SK-N-SH treated with all-trans-retinoic acid at 6 μM for 48 hours (cell line): ENCODE data around the gene PTER.

Experiments used
- ATAC-seq: fragments of 200-7000 bp; cut with Tn5 transposase; 3 replicates; pipeline ENCODE4 v1.9.1; 2020; ENCODE audit warnings: mild to moderate bottlenecking, moderate library complexity
- ARNTL ChIP-seq: fragments of 450-650 bp; formaldehyde crosslinking; IDR thresholded peaks from 2 replicates; pipeline ENCODE4 v1.5.0; 2020; ENCODE audit warnings: low read depth, mild to moderate bottlenecking, moderate library complexity, borderline replicate concordance
- BACH2 ChIP-seq: fragments of 250-450 bp; sonication (Bioruptor Pico); IDR thresholded peaks from 2 replicates; pipeline ENCODE4 v1.9.0; 2021; ENCODE audit warnings: mild to moderate bottlenecking, borderline replicate concordance
- CSDC2 ChIP-seq: fragments of 250-450 bp; sonication (Bioruptor Pico); IDR thresholded peaks from 2 replicates; pipeline ENCODE4 v1.5.0; 2020; ENCODE audit warnings: mild to moderate bottlenecking, moderate library complexity
- CSRNP3 ChIP-seq: fragments of 250-450 bp; sonication (Bioruptor Pico); IDR thresholded peaks from 2 replicates; pipeline ENCODE4 v1.5.1; 2021; ENCODE audit warnings: mild to moderate bottlenecking, moderate library complexity
- ESRRG ChIP-seq: fragments of 250-450 bp; sonication (Bioruptor Pico); IDR thresholded peaks from 2 replicates; pipeline ENCODE4 v1.6.1; 2021; ENCODE audit warnings: mild to moderate bottlenecking
- GLIS3 ChIP-seq: fragments of 250-450 bp; sonication (Bioruptor Pico); IDR thresholded peaks from 2 replicates; pipeline ENCODE4 v1.5.0; 2020; ENCODE audit warnings: mild to moderate bottlenecking, moderate library complexity
- ISL1 ChIP-seq: fragments of 250-450 bp; sonication (Bioruptor Pico); IDR thresholded peaks from 2 replicates; pipeline ENCODE4 v2.1.2; 2022; ENCODE audit warnings: mild to moderate bottlenecking, moderate library complexity
- OSR1 ChIP-seq: fragments of 250-450 bp; sonication (Bioruptor Pico); IDR thresholded peaks from 2 replicates; pipeline ENCODE4 v1.8.0; 2022; ENCODE audit warnings: moderate library complexity, mild to moderate bottlenecking, inconsistent platforms
- PPARA ChIP-seq: fragments of 250-450 bp; sonication (Bioruptor Pico); IDR thresholded peaks from 2 replicates; pipeline ENCODE4 v1.5.0; 2020; ENCODE audit warnings: mild to moderate bottlenecking, borderline replicate concordance
- RARB ChIP-seq: fragments of 250-450 bp; sonication (Bioruptor Pico); IDR thresholded peaks from 2 replicates; pipeline ENCODE4 v1.8.0; 2021; ENCODE audit warnings: mild to moderate bottlenecking, moderate library complexity
- SNAI2 ChIP-seq: fragments of 250-450 bp; sonication (Bioruptor Pico); IDR thresholded peaks from 2 replicates; pipeline ENCODE4 v1.5.0; 2020; ENCODE audit warnings: mild to moderate bottlenecking, moderate library complexity
- TCF4 ChIP-seq: fragments of 250-450 bp; sonication (Bioruptor Pico); IDR thresholded peaks from 2 replicates; pipeline ENCODE4 v1.8.0; 2021; ENCODE audit warnings: mild to moderate bottlenecking, moderate library complexity, borderline replicate concordance
- TOX ChIP-seq: fragments of 250-450 bp; sonication (Bioruptor Pico); IDR thresholded peaks from 2 replicates; pipeline ENCODE4 v1.8.0; 2021; ENCODE audit warnings: mild to moderate bottlenecking, moderate library complexity, borderline replicate concordance
- TSHZ2 ChIP-seq: fragments of 250-450 bp; sonication (Bioruptor Pico); IDR thresholded peaks from 2 replicates; pipeline ENCODE4 v1.5.0; 2020; ENCODE audit warnings: mild to moderate bottlenecking, moderate library complexity
- ZC3H10 ChIP-seq: fragments of 250-450 bp; sonication (Bioruptor Pico); IDR thresholded peaks from 2 replicates; pipeline ENCODE4 v1.5.1; 2021; ENCODE audit warnings: mild to moderate bottlenecking, moderate library complexity
- ZFP3 ChIP-seq: fragments of 250-450 bp; sonication (Bioruptor Pico); IDR thresholded peaks from 2 replicates; pipeline ENCODE4 v1.5.0; 2020; ENCODE audit warnings: mild to moderate bottlenecking, moderate library complexity
- ZFP30 ChIP-seq: fragments of 450-650 bp; formaldehyde crosslinking; IDR thresholded peaks from 2 replicates; pipeline ENCODE4 v1.5.0; 2022; ENCODE audit warnings: mild to moderate bottlenecking, moderate library complexity
- ZNF565 ChIP-seq: fragments of 450-650 bp; formaldehyde crosslinking; conservative IDR thresholded peaks from 2 replicates; pipeline ENCODE4 v1.5.0; 2020; ENCODE audit warnings: low read depth, mild to moderate bottlenecking, moderate library complexity
- ZNF70 ChIP-seq: fragments of 450-650 bp; formaldehyde crosslinking; IDR thresholded peaks from 2 replicates; pipeline ENCODE4 v1.5.0; 2020; ENCODE audit warnings: mild to moderate bottlenecking, moderate library complexity
- ZNF8 ChIP-seq: fragments of 450-650 bp; formaldehyde crosslinking; IDR thresholded peaks from 2 replicates; pipeline ENCODE4 v1.5.0; 2020; ENCODE audit warnings: mild to moderate bottlenecking, moderate library complexity
- TF ChIP-seq, protein P1 (sequence below): fragments of 250-450 bp; sonication (Bioruptor Pico); IDR thresholded peaks from 2 replicates; pipeline ENCODE4 v1.5.1; 2020; ENCODE audit warnings: low read depth, mild to moderate bottlenecking, moderate library complexity
- TF ChIP-seq, protein P2 (sequence below): fragments of 250-450 bp; sonication (Bioruptor Pico); IDR thresholded peaks from 2 replicates; pipeline ENCODE4 v1.8.0; 2020; ENCODE audit warnings: mild to moderate bottlenecking, moderate library complexity, borderline replicate concordance

PTER gene

GRCh38 chr10:16425449-16425848 is 11.4 kb upstream of the PTER start:
- no peak for ATAC-seq
- TF ChIP-seq TSHZ2 (CRISPR knock-in tag) (no peak), ISL1 (CRISPR knock-in tag) (no peak), OSR1 (CRISPR knock-in tag) (no peak)

GRCh38 chr10:16429539-16429938 is 7.3 kb upstream of the PTER start:
- TF ChIP-seq ZFP30 (CRISPR knock-in tag) (no peak), ZNF70 (CRISPR knock-in tag) (no peak), TOX (CRISPR knock-in tag) (no peak), ZNF8 (CRISPR knock-in tag) (no peak), ZC3H10 (no peak), TSHZ2 (CRISPR knock-in tag) (no peak), OSR1 (CRISPR knock-in tag) (no peak), CSRNP3 (CRISPR knock-in tag) (no peak), PPARA (no peak), TCF4 (CRISPR knock-in tag) (no peak), ESRRG (CRISPR knock-in tag) (no peak), BACH2 (CRISPR knock-in tag) (no peak), ZNF565 (CRISPR knock-in tag) (no peak), ISL1 (CRISPR knock-in tag) (no peak)
- TF ChIP-seq, protein P1, sequence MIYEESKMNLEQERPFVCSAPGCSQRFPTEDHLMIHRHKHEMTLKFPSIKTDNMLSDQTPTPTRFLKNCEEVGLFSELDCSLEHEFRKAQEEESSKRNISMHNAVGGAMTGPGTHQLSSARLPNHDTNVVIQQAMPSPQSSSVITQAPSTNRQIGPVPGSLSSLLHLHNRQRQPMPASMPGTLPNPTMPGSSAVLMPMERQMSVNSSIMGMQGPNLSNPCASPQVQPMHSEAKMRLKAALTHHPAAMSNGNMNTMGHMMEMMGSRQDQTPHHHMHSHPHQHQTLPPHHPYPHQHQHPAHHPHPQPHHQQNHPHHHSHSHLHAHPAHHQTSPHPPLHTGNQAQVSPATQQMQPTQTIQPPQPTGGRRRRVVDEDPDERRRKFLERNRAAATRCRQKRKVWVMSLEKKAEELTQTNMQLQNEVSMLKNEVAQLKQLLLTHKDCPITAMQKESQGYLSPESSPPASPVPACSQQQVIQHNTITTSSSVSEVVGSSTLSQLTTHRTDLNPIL: no peak
- TF ChIP-seq, protein P2, sequence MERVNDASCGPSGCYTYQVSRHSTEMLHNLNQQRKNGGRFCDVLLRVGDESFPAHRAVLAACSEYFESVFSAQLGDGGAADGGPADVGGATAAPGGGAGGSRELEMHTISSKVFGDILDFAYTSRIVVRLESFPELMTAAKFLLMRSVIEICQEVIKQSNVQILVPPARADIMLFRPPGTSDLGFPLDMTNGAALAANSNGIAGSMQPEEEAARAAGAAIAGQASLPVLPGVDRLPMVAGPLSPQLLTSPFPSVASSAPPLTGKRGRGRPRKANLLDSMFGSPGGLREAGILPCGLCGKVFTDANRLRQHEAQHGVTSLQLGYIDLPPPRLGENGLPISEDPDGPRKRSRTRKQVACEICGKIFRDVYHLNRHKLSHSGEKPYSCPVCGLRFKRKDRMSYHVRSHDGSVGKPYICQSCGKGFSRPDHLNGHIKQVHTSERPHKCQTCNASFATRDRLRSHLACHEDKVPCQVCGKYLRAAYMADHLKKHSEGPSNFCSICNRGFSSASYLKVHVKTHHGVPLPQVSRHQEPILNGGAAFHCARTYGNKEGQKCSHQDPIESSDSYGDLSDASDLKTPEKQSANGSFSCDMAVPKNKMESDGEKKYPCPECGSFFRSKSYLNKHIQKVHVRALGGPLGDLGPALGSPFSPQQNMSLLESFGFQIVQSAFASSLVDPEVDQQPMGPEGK (CRISPR knock-in tag): no peak
- ATAC-seq: no peak

DNA sequence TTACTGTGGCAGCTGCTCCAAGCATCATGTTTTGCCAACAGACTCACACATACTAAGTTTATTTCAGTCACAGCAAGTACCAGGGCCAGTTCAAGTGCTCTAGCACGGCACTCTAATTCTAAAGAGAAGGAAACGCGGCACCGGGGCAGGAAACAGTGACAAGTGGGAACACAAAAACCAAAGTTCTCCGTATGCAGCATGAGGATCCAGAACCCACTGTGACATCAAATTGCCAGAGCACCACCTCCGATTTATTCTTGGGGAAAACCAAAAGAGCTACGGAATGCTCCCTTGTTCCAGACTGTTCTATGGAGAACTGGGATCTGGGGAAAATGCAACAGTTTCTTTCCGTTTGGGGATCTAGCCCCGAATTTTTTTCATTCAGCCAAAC is 448 bp upstream of the PTER start:
- ATAC-seq: no peak
- TF ChIP-seq ISL1 (CRISPR knock-in tag) (no peak), SNAI2 (CRISPR knock-in tag) (no peak), BACH2 (CRISPR knock-in tag) (no peak), ARNTL (CRISPR knock-in tag) (no peak), ZNF70 (CRISPR knock-in tag) (no peak), TCF4 (CRISPR knock-in tag) (no peak), TOX (CRISPR knock-in tag) (no peak), GLIS3 (CRISPR knock-in tag) (no peak), CSDC2 (CRISPR knock-in tag) (no peak), ZFP30 (CRISPR knock-in tag) (no peak), ZNF565 (CRISPR knock-in tag) (no peak), ZFP3 (CRISPR knock-in tag) (no peak), ZNF8 (CRISPR knock-in tag) (no peak), RARB (CRISPR knock-in tag) (no peak), ZC3H10 (no peak)
- TF ChIP-seq, all 23 proteins: peak for 0
